T-helper 1 cell treated with Interleukin-12 subunit alpha and Interleukin-12 subunit beta and Interleukin-4 antibody, amounts not matched to agents 30 ng/mL and 1 ng/mL, for 36 hours (primary cell): ENCODE results near the gene B3GALT6. TPM values are rescaled to one million over a fixed set of nuclear protein-coding genes. Genes with fewer than 3 reads are reported as not detected.

Experiments used
- intact Hi-C: fragments of 100-400 bp; cut with micrococcal nuclease; formaldehyde crosslinking; loops from one replicate; pipeline ENCODE4 v1.15.1; 2024
- total RNA-seq: library from RNA; stranded (reverse); gene quantifications from 2 replicates; pipeline ENCODE4 v1.2.3, GENCODE V29; 2022

Gene B3GALT6
- total RNA-seq, 1 donor from 2014 or later, result 32.5 TPM

DNA sequence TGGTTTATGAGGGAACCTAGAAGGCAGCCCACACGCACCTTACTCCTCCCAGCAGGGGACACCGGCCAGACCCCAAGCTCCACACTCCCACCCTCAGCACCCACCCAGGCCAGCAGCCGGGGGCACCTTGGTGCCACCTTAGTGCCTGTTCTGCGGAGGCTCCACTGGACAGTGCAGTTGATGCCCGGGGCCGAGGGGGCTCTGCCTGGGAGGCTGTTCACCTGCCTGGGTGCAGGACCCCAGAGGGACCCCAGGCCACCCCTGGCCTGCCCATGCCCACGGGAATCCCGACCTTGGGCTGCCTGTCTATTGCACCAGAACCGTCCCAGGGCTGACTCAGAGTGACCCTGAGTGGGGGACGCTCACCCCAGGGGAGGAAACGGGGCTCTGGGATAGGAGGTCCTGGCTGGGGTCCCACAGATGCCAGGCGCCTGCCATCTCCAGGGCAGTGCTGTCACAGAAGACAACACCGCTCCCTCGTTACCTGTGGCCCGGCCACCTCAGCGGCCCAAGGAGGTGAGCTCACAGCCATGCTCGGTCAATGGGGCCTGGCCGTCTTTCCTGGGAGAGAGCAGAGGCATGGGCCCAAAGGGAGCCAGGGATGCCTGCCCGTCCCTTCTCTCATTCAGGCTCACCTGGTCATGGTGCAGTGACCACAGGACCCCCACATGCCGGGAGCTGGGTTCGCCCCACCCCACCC lies 48.9 kb downstream of the B3GALT6 start:
- intact Hi-C loops, result no loop called here

DNA sequence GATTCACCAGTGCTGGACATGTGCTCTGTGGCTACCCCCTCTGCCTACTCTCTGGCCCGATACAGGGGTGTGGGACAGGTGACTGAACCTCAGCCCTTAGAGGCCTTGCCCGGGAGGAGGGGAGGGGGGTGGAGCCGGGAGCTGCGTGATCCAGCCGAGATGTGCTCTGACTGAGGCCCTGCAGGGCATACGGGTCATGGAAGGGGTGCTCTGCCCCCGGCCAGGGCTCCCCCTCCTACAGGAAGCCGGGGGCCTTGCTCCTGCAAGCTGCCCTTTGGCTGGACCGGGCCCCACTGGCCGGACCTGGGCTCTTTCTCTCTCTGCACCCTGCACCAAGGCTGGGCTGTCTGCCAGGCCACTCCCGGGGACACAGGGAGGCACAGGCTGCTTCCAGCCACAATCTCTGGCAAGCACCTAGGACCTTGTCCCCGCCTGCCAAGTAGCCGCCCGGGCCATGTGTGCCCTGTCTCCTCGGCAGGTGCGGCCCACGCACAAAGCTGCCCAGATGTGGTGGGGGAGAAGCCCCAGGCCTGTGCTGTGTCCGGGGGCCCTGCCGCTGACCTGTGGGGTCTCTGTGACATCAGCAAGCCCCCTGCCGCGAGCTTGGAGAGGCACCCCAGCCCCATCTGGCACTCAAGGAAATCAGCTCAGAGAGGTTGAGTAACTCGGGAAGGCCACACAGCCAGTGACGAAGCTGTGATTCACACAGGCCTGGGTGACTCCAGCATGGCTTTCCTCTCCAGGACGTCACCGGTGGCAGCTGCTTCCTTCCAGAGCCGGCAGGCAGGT lies 49.7 kb downstream of the B3GALT6 start:
- intact Hi-C loops, result no loop called here

DNA sequence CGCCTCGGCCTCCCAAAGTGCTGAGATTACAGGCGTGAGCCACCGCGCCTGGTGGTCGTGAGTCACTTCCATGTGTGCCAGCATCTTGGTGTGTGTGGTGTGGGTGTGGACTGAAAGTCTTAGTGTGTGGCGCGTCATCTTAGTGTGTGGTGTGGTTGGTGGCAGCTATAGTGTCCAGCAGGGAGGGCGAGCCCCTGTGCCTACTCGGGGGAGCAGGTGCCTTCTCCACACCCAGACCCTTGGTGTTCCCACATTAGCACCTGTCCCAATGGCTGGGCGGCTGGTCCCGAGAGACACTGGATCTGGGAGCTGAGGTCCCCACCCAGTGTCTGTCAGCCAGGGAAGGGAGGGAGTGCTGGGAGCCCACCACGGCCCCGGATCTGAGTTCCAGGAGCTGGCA lies 51.0 kb downstream of the B3GALT6 start:
- intact Hi-C loops, result no loop called here

GRCh38 chr1:1283821-1284220 lies 51.8 kb downstream of the B3GALT6 start:
- intact Hi-C loops, result no loop called here

Other genes with a start within 250 kb of the B3GALT6 start
- gene HES4, start 232.1 kb upstream of the B3GALT6 start, total RNA-seq, result 0.39 and 0.46 TPM in 2 replicates
- gene ISG15, start 218.7 kb upstream of the B3GALT6 start, total RNA-seq, result 210 and 211 TPM in 2 replicates
- 12.7 and 12.9 TPM in 2 replicates for gene AGRN, start 212.1 kb upstream of the B3GALT6 start, total RNA-seq
- not detected in 2 replicates for gene RNF223, start 157.9 kb upstream of the B3GALT6 start, total RNA-seq
- gene C1orf159, start 116.1 kb upstream of the B3GALT6 start, total RNA-seq, result 22.9 and 23.7 TPM in 2 replicates
- gene TTLL10, start 58.4 kb upstream of the B3GALT6 start, total RNA-seq, result 1.7 and 3.7 TPM in 2 replicates
- 175 and 176 TPM in 2 replicates for gene TNFRSF18, start 25.6 kb upstream of the B3GALT6 start, total RNA-seq
- gene TNFRSF4, start 18.1 kb upstream of the B3GALT6 start, total RNA-seq, result 406 and 418 TPM in 2 replicates
- 161 and 167 TPM in 2 replicates for gene SDF4, start 236 bp upstream of the B3GALT6 start, total RNA-seq
- 1.5 and 3.5 TPM in 2 replicates for gene C1QTNF12, start 14.5 kb downstream of the B3GALT6 start, total RNA-seq
- gene UBE2J2, start 41.6 kb downstream of the B3GALT6 start, total RNA-seq, result 85.1 and 87.7 TPM in 2 replicates
- 2.8 and 4.6 TPM in 2 replicates for gene SCNN1D, start 48.2 kb downstream of the B3GALT6 start, total RNA-seq
- gene ACAP3, start 75.7 kb downstream of the B3GALT6 start, total RNA-seq, result 60.9 and 62.5 TPM in 2 replicates
- gene PUSL1, start 76.4 kb downstream of the B3GALT6 start, total RNA-seq, result 19.2 and 20.6 TPM in 2 replicates
- 129 and 134 TPM in 2 replicates for gene INTS11, start 92.4 kb downstream of the B3GALT6 start, total RNA-seq
- gene CPTP, start 92.6 kb downstream of the B3GALT6 start, total RNA-seq, result 20.4 and 20.8 TPM in 2 replicates
- gene TAS1R3, start 99.0 kb downstream of the B3GALT6 start, total RNA-seq, result 1.0 and 1.2 TPM in 2 replicates
- 39.1 and 43.8 TPM in 2 replicates for gene DVL1, start 117.2 kb downstream of the B3GALT6 start, total RNA-seq
- gene MXRA8, start 126.3 kb downstream of the B3GALT6 start, total RNA-seq, result 0.25 and 0.27 TPM in 2 replicates
- 104 and 114 TPM in 2 replicates for gene AURKAIP1, start 143.0 kb downstream of the B3GALT6 start, total RNA-seq
- gene CCNL2, start 167.1 kb downstream of the B3GALT6 start, total RNA-seq, result 119 and 120 TPM in 2 replicates
- 138 and 139 TPM in 2 replicates for gene MRPL20, start 175.1 kb downstream of the B3GALT6 start, total RNA-seq
- not detected in 2 replicates for gene ANKRD65, start 189.0 kb downstream of the B3GALT6 start, total RNA-seq
- gene VWA1, start 203.5 kb downstream of the B3GALT6 start, total RNA-seq, result 1.6 and 2.0 TPM in 2 replicates
- gene ATAD3C, start 217.5 kb downstream of the B3GALT6 start, total RNA-seq, result 0.56 and 1.5 TPM in 2 replicates
- 48.7 and 50.9 TPM in 2 replicates for gene ATAD3B, start 239.5 kb downstream of the B3GALT6 start, total RNA-seq